Peyer's patch (tissue), 4 donors: ENCODE results near the gene SCTR. TPM values are rescaled to one million over a fixed set of nuclear protein-coding genes. Genes with fewer than 3 reads are reported as not detected.
A peak's percentile ranks its signal among the peaks of the same experiment; 100 is the strongest.

Experiments
- DNase-seq, 3 donors: peaks; one replicate each; pipeline ENCODE4 v3.0.0-alpha.2; 2017 to 2019
- H3K27ac ChIP-seq, 4 donors: fragments of 200-600 bp; sonication (generic); one replicate each; pipeline ENCODE4 v1.5.1; 2016 to 2019
- H3K27me3 ChIP-seq, 2 donors: fragments of 200-600 bp; sonication (generic); one replicate each; pipeline ENCODE4 v1.5.1; 2019
- H3K36me3 ChIP-seq, 3 donors: fragments of 200-600 bp; sonication (generic); one replicate each; pipeline ENCODE4 v1.5.1; 2016 to 2019
- H3K4me1 ChIP-seq, 4 donors: fragments of 200-600 bp; sonication (generic); one replicate each; pipeline ENCODE4 v1.5.1; 2016 to 2019
- H3K4me3 ChIP-seq, 4 donors: fragments of 200-600 bp; sonication (generic); 1 replicate in 3 of 4; 2 replicates in 1 of 4; pipeline ENCODE4 v1.5.1; 2016 to 2019; ENCODE audit warnings: mild to moderate bottlenecking in 1 of 4
- H3K9me3 ChIP-seq, 4 donors: fragments of 200-600 bp; sonication (generic); one replicate each; pipeline ENCODE4 v1.5.1; 2016 to 2019; ENCODE audit warnings: mild to moderate bottlenecking in 1 of 4
- POLR2A ChIP-seq, 2 donors: fragments of 450-650 bp; IDR thresholded peaks; one replicate each; pipeline ENCODE4 v1.5.1; 2017; ENCODE audit warnings: antibody characterized with exemption in 2 of 2, mild to moderate bottlenecking in 2 of 2, moderate library complexity in 2 of 2
- total RNA-seq, 4 donors: library from RNA; depleted of rRNA; stranded (reverse); fragments of >200 nt; gene quantifications; one replicate each; pipeline ENCODE4 v1.1.0, GENCODE V29; 2016
- TF ChIP-seq, protein P1 (sequence below), 6 experiments: fragments of 450-650 bp in 4 of 6; fragments of 200-600 bp in 2 of 6; sonication (generic) in 1 of 6; IDR thresholded peaks; one replicate each; pipeline ENCODE4 v1.5.1; 2017 to 2019; ENCODE audit warnings: antibody characterized with exemption in 6 of 6, mild to moderate bottlenecking in 3 of 6, moderate library complexity in 1 of 6

The SCTR gene
- total RNA-seq, 4 donors from 2014 or later: 0.54 to 1.7 TPM; not detected in 2

DNA sequence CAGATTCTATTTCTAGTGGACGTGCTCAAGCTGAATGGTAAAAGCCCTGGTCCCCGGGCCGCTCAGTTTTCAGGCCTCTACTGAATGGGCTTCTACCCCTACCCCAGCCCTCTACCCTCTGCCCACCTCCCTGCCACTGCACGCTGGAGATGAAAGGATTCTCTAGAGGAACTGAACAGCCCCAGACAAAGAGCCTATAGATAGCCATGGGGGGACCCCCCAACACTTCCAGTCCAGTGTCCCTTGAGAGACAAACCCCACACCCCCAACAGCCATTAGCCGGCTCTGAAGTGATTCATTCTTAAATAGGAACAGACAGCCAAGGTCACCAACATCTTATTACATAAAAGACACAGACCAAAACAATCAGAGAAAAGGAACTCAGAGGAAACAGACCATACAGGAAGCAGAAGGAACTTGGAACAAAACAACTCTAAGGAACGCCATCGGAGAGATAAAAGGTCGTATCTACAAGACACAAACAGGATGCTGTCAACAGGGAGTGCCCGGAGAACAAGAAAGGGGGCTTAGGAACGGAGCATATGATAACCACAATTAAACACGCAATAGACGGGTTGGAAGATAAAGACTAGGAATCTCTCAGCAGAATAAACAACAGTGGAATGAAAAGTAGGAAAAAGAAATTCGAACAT lies 69.1 kb downstream of the SCTR start:
- Histone ChIP-seq H3K9me3 (no peaks in the 10 kb centered on the region), H3K36me3 (no peaks in the 10 kb centered on the region), H3K4me3 (no peak overlapping the region), H3K4me1 (no peaks in the 10 kb centered on the region), H3K27ac (no peak overlapping the region), H3K27me3 (no peaks in the 10 kb centered on the region)
- no peak for TF ChIP-seq POLR2A (IDR thresholded peaks at IDR 0.05)
- TF ChIP-seq, protein P1, sequence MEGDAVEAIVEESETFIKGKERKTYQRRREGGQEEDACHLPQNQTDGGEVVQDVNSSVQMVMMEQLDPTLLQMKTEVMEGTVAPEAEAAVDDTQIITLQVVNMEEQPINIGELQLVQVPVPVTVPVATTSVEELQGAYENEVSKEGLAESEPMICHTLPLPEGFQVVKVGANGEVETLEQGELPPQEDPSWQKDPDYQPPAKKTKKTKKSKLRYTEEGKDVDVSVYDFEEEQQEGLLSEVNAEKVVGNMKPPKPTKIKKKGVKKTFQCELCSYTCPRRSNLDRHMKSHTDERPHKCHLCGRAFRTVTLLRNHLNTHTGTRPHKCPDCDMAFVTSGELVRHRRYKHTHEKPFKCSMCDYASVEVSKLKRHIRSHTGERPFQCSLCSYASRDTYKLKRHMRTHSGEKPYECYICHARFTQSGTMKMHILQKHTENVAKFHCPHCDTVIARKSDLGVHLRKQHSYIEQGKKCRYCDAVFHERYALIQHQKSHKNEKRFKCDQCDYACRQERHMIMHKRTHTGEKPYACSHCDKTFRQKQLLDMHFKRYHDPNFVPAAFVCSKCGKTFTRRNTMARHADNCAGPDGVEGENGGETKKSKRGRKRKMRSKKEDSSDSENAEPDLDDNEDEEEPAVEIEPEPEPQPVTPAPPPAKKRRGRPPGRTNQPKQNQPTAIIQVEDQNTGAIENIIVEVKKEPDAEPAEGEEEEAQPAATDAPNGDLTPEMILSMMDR (IDR thresholded peaks at IDR 0.05): no peak
- DNase-seq: no peak

DNA sequence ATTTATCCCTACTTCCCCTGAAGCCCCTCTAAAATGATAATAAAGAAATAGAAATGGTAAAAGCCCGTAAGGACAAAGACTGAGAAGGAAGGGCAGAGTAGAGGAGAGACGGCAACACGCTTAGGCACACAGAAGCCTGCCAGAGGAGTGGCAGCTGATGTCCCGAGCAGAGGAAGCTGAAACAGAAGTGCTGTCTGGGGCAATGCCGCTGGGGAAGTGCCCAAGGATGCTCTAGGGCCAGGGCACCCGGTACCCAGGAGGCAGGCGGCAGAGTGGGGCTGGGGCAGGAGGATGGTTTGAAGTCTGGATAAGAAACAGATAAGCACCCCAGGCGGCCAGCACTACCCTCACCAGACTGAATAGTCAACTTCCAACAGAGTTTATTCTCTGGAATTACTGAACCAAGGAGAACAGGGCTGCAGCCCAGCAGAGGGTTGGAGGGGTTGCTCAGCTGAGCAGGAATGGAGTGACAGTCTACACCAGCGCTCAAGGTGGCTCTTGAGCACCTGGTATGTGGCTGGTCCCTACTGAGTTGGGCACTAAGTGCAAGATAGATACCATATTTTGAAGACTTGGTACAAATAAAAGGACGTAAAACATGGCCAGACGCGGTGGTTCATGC lies 70.2 kb downstream of the SCTR start:
- Histone ChIP-seq H3K27me3 (no peaks in the 10 kb centered on the region), H3K36me3 (no peaks in the 10 kb centered on the region), H3K9me3 (no peaks in the 10 kb centered on the region), H3K27ac (no peak overlapping the region), H3K4me1 (no peaks in the 10 kb centered on the region), H3K4me3 (no peak overlapping the region)
- DNase-seq: peak in 1 of 3 donors; percentile 33
- TF ChIP-seq, protein P1 (IDR thresholded peaks at IDR 0.05): no peak
- no peak for TF ChIP-seq POLR2A (IDR thresholded peaks at IDR 0.05)

DNA sequence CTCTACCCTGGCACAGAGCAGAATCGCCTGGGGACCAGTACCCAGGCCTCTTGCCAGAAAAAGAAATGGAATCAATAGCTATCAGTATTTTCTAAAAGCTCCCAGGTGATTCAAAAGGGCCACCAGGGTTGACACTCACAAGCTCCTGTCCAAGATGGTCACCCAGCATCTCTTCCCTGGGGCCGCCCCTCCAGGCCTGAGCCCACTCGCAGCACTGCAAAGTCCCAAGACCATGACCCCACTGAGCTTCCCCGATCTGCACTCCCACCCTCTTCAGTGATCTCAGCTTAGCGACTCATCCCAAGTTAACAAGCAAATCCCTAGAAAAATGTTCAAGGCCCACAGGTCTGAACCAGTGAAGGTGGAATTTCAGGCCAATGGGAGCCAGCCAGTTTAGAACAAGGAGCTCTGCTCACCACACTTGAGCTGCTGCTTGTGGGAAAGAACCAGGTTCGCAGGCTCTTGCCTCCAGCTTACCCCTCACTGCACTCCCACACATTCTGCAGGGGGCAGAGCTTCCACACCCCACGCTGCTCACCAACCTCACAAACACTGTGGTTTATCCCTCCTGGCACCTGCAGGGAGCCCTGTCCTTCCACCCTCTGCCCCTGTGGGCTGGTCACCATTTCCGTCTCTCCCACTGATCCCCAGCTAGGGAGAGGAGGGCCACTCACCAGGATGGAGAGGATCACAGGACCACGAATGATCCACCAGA lies 72.8 kb downstream of the SCTR start:
- Histone ChIP-seq H3K27ac (no peak overlapping the region), H3K9me3 (no peaks in the 10 kb centered on the region), H3K4me1 (no peaks in the 10 kb centered on the region), H3K4me3 (no peak overlapping the region), H3K36me3 (no peaks in the 10 kb centered on the region), H3K27me3 (peaks cover 0 to 2% of the 10 kb centered on the region in 2 donors)
- TF ChIP-seq POLR2A (IDR thresholded peaks at IDR 0.05): no peak
- TF ChIP-seq, protein P1 (IDR thresholded peaks at IDR 0.05): no peak
- no peak for DNase-seq

DNA sequence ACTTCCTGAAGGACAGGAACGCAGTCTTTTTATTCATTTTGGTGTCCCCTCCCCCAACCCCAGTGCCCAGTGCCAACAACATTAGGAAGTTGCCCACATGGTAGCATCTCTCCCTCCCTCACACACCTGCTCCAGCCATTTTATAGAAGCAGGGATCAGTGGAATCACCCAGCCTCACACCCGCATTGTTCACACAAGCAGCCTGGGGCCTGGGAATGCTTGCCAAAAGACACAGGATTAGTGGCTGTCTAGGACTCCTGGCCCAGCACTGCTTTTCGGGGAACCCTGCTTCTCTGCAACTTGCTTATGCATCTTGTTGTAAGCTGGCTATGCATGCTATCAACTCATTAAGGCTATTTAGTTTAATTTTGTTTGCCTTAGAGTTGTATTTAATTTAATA lies 74.8 kb downstream of the SCTR start:
- peaks cover 0 to 4% of the 10 kb centered on the region in 2 donors for H3K27me3 ChIP-seq
- no peak for DNase-seq
- TF ChIP-seq POLR2A (IDR thresholded peaks at IDR 0.05): no peak
- TF ChIP-seq, protein P1 (IDR thresholded peaks at IDR 0.05): no peak
- no peak overlapping the region for H3K27ac ChIP-seq
- H3K4me3 ChIP-seq: no peak overlapping the region
- no peaks in the 10 kb centered on the region for H3K4me1 ChIP-seq
- no peaks in the 10 kb centered on the region for H3K9me3 ChIP-seq
- H3K36me3 ChIP-seq: no peaks in the 10 kb centered on the region

DNA sequence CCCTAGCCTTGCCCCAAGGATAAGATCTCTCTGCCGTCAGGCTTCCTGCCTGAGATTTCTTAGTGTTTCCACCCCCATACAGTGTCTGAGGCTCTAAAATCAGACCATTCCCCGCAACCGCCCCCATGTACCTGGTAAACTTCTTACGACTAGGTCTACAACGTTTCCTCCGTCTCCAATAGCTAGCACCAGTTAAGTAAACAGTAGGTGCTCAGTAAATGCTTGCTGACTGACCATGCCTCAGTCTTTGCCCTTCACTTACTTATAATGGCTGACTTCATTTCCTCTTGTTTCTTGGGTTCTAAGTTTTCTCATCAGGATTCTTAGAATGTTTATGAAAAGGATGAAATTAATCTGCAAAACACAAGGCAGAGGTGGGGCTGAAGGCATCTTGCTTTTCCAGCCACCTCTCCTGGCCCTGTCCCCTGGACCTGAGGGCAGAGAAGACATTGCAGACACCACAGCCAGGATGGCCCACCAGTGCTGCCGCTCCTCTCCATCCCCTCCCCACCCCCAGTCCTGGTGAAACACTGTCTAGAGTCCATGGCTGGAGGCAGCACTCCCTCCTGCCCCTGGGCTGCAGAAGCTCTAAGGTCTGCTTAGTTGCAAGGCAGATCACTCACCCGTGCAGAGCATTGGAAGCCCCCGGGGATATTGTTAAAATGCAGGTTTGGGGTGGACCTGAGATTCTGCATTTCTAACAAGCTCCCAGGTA lies 75.7 kb downstream of the SCTR start:
- H3K4me3 ChIP-seq: no peak overlapping the region
- H3K27ac ChIP-seq: no peak overlapping the region
- no peaks in the 10 kb centered on the region for H3K9me3 ChIP-seq
- TF ChIP-seq, protein P1 (IDR thresholded peaks at IDR 0.05): no peak
- no peak for TF ChIP-seq POLR2A (IDR thresholded peaks at IDR 0.05)
- H3K36me3 ChIP-seq: no peaks in the 10 kb centered on the region
- H3K4me1 ChIP-seq: no peaks in the 10 kb centered on the region
- no peak for DNase-seq
- peaks cover 0 to 4% of the 10 kb centered on the region in 2 donors for H3K27me3 ChIP-seq
